ENCODE measurements around the gene BABAM2.
"Not testable (repeated sequence)": the region's sequence is repeated elsewhere in the genome, so short reads cannot be mapped to it uniquely, and the experiment has no call there.

Gene BABAM2

DNA sequence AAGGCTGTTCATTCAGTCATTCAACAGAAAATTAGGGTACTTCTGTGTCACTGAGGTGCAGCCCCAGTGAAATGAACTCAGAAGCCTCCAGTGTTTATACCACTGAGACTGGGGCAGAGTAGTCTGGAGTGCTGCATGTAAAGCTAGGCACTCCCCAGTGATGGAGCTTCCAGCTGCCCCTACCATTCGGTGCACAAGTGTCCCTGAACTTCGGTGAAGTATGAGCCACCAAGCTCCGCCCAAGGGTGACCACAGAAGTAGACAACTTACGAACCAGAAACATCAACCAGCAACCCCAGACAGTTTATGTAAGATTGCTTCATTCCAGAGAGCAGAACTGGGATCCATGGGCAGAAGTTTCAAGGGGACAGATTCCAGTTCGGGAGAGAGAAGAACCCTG is 431.5 kb downstream of the BABAM2 start:
- no peak for DNase-seq

GRCh38 chr2:28322456-28322855 is 431.9 kb downstream of the BABAM2 start:
- no peak for DNase-seq

- no peak for DNase-seq
Measured at GRCh38 chr2:28322981-28323396, 432.5 kb downstream of the BABAM2 start.

DNA sequence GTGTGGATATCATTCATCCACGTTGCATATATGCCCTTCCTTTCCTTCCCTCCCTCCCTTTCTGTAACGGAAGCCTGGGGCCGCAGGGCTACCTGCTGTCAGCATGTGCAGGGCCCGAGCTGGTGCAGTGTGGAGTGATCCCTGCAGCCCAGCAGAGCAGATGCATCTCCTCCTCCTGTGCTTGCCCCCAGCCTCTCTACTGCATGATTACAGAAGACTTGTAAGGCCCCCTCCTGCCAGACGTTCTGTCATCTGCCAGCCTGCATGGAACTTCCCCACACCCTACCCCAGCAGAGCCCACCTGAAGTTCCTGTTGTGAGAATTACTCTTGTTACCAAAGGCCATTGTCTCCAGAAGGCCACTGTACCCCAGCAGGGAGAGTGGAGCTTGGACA is 434.6 kb downstream of the BABAM2 start:
- DNase-seq = no peak

DNA sequence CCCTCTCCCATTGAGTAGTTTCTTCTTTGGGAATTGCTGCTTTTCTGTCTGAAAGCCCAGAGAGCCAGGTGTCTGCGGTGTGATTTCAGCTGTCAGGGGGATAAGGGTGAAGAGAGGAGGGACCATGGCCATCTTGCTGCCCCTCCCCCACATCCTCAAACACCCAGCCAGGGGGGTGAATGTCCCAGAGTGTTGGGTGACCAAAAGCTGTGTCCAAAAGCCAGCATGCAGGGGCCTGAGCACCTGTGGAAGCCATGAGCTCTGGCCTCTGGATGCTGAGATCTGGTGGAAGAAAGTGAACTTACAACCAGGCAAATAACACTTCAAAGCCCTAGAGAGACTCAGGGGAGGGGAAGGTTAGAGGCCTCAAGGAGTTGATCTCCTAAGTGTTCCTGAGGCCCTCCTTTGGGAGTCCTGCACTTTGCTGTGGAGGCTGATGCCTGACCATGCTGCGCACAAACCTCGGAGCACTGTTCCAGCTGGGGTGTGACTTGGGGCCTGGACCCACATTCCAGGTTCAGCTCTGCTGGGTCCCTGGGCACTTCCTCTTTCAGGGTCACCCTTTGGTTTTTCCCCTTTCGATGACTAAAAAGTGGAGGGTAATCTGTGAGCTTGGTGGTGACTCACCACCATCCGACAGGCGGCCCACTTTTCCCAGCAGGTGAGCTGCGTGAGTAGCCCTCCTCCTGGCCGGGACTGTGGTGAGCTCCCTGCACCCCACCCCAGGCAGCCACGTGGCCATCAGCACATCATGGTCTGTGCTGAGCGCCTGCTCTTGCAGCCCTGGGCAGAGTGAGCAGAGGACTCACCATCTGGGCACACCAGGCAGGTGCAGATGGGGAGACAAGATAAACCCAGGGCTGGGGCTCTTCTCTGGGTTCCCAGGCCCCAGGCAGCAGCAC is 435.3 kb downstream of the BABAM2 start:
- no peak for DNase-seq

DNA sequence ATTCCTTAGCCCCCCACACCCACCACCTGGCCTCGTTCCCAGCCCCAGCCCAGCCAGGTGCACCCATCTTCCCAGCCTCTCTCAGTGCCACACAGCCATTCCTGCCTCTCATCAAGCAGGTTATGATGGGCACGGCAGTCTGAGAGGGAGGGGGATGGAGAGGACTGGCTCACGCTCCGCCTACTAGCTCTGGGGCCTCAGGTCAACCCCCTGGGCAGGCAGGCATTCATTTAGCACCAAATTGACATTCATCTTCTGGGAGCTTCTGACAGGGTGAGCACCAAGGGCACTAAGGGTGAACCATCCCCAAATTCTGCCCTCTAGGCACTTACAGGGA is 435.9 kb downstream of the BABAM2 start:
- DNase-seq = no peak

GRCh38 chr2:28326881-28327505 is 436.5 kb downstream of the BABAM2 start:
- no peak for DNase-seq

DNA sequence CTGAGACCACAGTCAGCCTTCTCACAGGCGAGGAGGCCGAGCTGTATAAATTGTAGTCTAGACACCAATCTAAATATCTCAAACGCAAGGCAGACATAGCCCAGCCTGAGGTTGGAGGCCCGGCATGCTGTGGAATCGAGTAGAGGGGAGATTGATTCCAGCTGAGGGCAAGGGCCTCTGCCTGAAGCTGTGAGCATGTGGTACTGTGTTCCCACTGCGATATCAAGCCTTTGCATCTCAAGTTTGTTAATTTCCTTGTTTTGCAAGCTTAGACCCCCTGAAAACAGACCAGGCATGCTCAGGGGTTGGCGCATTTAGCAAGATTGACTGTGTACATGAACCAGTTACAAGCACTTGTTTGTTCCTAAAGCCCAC is 437.0 kb downstream of the BABAM2 start:
- no peak for DNase-seq

- no peak for DNase-seq
Measured at GRCh38 chr2:28327956-28328922, 437.7 kb downstream of the BABAM2 start.

- DNase-seq = no peak
Measured at GRCh38 chr2:28329184-28329583, 438.7 kb downstream of the BABAM2 start.

- not testable (repeated sequence) for DNase-seq
Measured at GRCh38 chr2:28330722-28331121, 440.2 kb downstream of the BABAM2 start.

- DNase-seq = not testable (repeated sequence)
Measured at GRCh38 chr2:28331797-28332196, 441.3 kb downstream of the BABAM2 start.

GRCh38 chr2:28332696-28333095 is 442.2 kb downstream of the BABAM2 start:
- DNase-seq = no peak

- DNase-seq = no peak
Measured at GRCh38 chr2:28333606-28334526, 443.3 kb downstream of the BABAM2 start.

DNA sequence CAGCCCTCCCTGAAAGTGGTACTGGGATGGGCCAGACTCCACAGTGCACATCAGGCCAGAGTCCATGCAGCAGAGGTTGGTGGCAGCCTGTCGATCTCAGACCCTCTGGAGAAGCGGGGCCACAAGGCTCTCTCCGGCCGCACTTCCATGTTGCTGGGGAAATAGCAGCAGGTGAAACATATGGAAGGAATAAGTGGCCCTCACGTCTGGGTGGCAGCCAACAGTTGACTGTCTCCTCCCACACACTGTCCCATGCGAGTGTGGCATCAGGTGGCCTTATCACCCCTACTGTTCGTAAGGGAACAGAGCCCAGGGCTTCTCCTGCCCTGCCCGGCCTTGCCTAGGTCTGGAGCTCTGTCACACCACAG is 444.0 kb downstream of the BABAM2 start:
- DNase-seq = no peak

- not testable (repeated sequence) for DNase-seq
Measured at GRCh38 chr2:28335265-28335664, 444.7 kb downstream of the BABAM2 start.

- DNase-seq = no peak
Measured at GRCh38 chr2:28335666-28336065, 445.1 kb downstream of the BABAM2 start.

- no peak for DNase-seq
Measured at GRCh38 chr2:28336264-28336980, 445.9 kb downstream of the BABAM2 start.

GRCh38 chr2:28336982-28337627 is 446.6 kb downstream of the BABAM2 start:
- no peak for DNase-seq

DNA sequence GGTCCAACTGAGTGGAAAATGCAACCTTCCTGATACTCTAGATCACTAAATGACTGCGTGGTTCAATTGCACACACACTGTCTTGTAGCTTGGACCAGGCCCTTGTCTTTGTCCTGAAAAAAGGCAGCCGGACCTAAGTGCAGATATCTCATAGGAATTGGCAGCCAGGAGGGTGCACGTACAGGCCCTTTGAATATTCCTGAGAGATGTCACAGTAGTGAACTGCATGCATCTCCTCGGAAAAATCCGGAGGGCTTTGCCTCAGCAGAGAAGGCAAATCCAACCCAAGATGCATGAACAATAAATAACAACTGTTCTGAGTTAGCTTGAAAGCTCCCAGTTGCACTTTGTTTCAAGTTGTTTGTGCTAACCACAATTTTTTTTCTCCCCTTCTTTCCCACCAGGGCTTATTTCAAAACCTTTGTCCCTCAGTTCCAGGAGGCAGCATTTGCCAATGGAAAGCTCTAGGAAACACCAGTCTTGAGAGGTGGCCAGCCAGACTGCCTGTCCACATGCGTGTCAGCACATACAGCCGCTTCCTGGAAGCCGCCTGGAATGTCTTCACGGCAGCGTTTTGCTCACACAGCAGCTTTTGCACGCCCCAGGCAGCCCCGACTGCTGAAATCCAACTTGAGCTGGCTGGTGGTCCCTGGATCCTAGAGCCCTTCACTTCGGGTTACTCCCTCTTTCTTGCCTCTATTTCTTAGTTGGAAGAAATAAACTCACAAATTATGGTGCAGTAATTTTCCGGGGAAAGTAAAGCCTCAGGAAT is 447.7 kb downstream of the BABAM2 start:
- no peak for DNase-seq
